DND-41 (cell line): Measurements from ENCODE around the gene RASGRF2.

Experiments used
- CTCF ChIP-seq: IDR thresholded peaks from 2 replicates; pipeline ENCODE4 v1.5.1; 2012; ENCODE audit warnings: borderline replicate concordance, low read length, moderate library complexity, mild to moderate bottlenecking; ENCODE audit not compliant: poor library complexity, severe bottlenecking; ENCODE audit errors: extremely low read depth
- EZH2 ChIP-seq: IDR thresholded peaks from 3 replicates; pipeline ENCODE4 v1.6.1; 2012; ENCODE audit warnings: borderline replicate concordance, low read depth, mild to moderate bottlenecking, moderate library complexity, low read length, inconsistent platforms; ENCODE audit not compliant: severe bottlenecking

DNA sequence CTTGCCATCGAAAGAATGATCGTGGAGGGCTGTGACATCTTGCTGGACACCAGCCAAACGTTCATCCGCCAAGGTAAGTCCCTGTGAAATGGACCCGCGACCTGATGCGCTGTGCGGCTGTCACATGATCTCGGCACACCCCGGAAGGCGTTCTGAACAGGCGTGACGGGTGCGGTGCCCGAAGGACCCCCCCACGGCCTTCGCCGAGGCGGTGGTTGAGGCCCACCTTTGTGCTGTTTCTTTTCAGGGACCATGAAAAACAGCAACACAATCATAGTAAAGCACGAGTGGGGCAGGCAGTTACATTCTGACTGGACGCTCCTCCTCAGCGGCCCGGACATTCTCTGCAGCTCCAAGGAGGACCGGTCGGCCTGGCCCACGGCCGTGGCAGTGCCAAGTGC, 126.7 kb downstream of the RASGRF2 start:
- TF ChIP-seq CTCF (no peak), EZH2 (no peak)
